Raji (cell line): ENCODE results near the gene USP48.

Experiments
- POLR2A ChIP-seq: IDR thresholded peaks from 2 replicates; pipeline ENCODE4 v1.6.1; 2011; ENCODE audit warnings: low read depth, low read length, control low read depth; ENCODE audit not compliant: insufficient read depth

USP48 gene

GRCh38 chr1:21821385-21822019 is 38.6 kb upstream of the USP48 start:
- no peak for TF ChIP-seq POLR2A

GRCh38 chr1:21820597-21821232 is 37.8 kb upstream of the USP48 start:
- no peak for TF ChIP-seq POLR2A

- no peak for TF ChIP-seq POLR2A
These were observed 35.7 kb upstream of the USP48 start for GRCh38 chr1:21818656-21819055.

- TF ChIP-seq POLR2A = no peak
These were observed 33.8 kb upstream of the USP48 start for GRCh38 chr1:21816602-21817302.

- no peak for TF ChIP-seq POLR2A
These were observed 32.9 kb upstream of the USP48 start for GRCh38 chr1:21815724-21816321.

- TF ChIP-seq POLR2A = no peak
These were observed 32.1 kb upstream of the USP48 start for GRCh38 chr1:21814981-21815582.

GRCh38 chr1:21814241-21814918 is 31.4 kb upstream of the USP48 start:
- no peak for TF ChIP-seq POLR2A

GRCh38 chr1:21813542-21813941 is 30.6 kb upstream of the USP48 start:
- no peak for TF ChIP-seq POLR2A

GRCh38 chr1:21811875-21812305 is 28.9 kb upstream of the USP48 start, which contains the start of gene LDLRAD2:
Gene LDLRAD2 (plus strand): TSS chr1:21812265. CDS start chr1:21812452, 187 bp downstream.
- no peak for TF ChIP-seq POLR2A

GRCh38 chr1:21804536-21804935 is 21.6 kb upstream of the USP48 start:
- no peak for TF ChIP-seq POLR2A

- TF ChIP-seq POLR2A = no peak
These were observed 18.2 kb upstream of the USP48 start for GRCh38 chr1:21801100-21801499.

GRCh38 chr1:21799730-21800129 is 16.8 kb upstream of the USP48 start:
- no peak for TF ChIP-seq POLR2A

GRCh38 chr1:21795075-21795474 is 12.1 kb upstream of the USP48 start:
- no peak for TF ChIP-seq POLR2A

- no peak for TF ChIP-seq POLR2A
These were observed 11.7 kb upstream of the USP48 start for GRCh38 chr1:21794656-21795055.

GRCh38 chr1:21793104-21793503 is 10.2 kb upstream of the USP48 start:
- no peak for TF ChIP-seq POLR2A

GRCh38 chr1:21786640-21787039 is 3.7 kb upstream of the USP48 start:
- no peak for TF ChIP-seq POLR2A
